HG03457 (cell line): Measurements from ENCODE around the gene PARP8.

Experiments used
- ATAC-seq: cut with Tn5 transposase; IDR thresholded peaks from one replicate; pipeline ENCODE4 v1.9.1; 2021; ENCODE audit warnings: moderate number of reproducible peaks; ENCODE audit not compliant: unreplicated experiment

The PARP8 gene

GRCh38 chr5:50889790-50890189, 223.4 kb downstream of the PARP8 start:
- ATAC-seq = no peak
